Right lung (tissue), 5 donors: Measurements from ENCODE around the gene ZNF628. TPM values are rescaled to one million over a fixed set of nuclear protein-coding genes. Genes with fewer than 3 reads are reported as not detected.
"Not testable (repeated sequence)": the region's sequence is repeated elsewhere in the genome, so short reads cannot be mapped to it uniquely, and the experiment has no call there.

Experiments used
- DNase-seq, 2 donors: peaks; one replicate each; pipeline ENCODE4 v3.0.0-alpha.2; 2013
- polyA plus RNA-seq, 5 donors: library from polyadenylated mRNA; unstranded; fragments of 120-200 nt; gene quantifications; one replicate each; pipeline versions ENCODE4 v1.2.1 to v1.2.3, GENCODE V29; 2013; ENCODE audit warnings: inconsistent platforms in 1 of 5, low replicate concordance in 1 of 5; ENCODE audit not compliant: insufficient read length in 5 of 5, insufficient read depth in 1 of 5

ZNF628 gene
- polyA plus RNA-seq, 5 donors = 2.0 to 7.0 (median 2.2) TPM

- no peak for DNase-seq
Measured at GRCh38 chr19:55493645-55494171, 17.3 kb downstream of the ZNF628 start.

GRCh38 chr19:55494172-55494761, 17.9 kb downstream of the ZNF628 start:
- no peak for DNase-seq

- no peak for DNase-seq
Measured at GRCh38 chr19:55495646-55496349, 19.4 kb downstream of the ZNF628 start.

- DNase-seq = not testable (repeated sequence)
Measured at GRCh38 chr19:55496820-55497219, 20.4 kb downstream of the ZNF628 start.

DNA sequence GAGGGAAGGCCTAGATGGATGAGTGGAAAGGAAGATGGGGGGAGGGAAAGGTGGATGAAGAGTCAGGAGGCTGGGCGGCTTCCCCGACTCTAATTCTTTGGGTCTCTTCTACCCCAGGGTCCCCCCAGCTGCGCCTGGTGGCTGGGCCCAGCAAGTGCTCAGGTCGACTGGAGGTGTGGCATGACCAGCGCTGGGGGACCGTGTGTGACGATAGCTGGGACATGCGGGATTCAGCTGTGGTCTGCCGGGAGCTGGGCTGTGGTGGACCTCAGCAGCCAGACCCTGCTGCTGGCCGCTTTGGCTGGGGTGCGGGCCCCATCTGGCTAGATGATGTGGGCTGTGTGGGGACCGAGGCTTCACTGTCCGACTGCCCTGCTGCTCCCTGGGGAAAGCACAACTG, 21.3 kb downstream of the ZNF628 start:
- no peak for DNase-seq

DNA sequence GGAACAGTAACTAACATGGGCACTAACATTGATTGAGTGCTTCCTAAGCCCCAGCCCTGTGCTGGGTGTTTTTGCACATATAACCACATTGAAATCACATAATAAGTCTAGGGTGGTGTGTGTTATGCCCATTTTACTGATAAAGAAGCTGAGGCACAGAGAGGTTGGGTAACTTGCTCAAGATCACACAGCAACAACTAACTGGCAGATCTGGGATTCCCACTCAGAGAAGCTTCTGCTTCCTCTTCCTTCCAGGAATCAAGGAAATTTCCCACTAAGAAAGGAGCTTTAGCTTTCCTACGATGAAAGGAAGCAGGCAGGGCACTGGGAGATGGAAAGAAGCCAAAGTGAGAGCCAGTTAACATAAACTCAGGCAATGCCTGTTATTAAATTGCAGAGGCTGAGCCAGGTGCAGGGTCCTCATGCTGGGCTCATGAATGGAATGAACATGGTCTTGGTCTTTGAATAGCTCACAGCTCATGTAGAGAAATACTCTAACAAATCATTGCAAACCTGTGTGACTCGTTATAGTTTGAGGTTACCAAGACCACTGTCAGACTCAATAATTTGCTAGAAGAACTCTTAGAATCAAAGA, 21.9 kb downstream of the ZNF628 start:
- no peak for DNase-seq

DNA sequence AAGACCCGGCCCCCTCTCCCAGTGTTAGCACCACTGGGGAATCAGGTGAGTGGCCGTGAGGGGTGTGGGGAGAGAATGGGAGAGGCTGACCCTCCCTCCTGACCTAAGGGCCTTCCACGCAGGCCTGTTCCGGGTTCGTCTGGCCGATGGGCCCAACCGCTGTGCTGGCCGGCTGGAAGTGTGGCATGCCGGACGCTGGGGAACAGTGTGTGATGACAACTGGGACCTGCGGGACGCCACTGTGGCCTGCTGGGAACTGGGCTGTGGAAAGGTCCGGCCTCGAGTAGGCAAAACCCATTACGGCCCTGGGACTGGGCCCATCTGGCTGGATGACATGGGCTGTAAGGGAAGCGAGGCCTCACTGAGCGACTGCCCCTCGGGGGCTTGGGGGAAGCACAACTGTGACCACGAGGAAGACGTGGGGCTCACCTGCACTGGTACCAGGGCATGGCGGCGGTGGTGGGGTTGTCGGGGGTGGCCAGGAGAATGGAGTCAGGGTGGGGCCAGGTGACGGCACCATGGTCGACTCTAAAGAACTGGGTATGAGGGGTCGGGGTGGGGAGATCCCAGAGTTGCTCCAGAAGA, 24.0 kb downstream of the ZNF628 start:
- no peak for DNase-seq

DNA sequence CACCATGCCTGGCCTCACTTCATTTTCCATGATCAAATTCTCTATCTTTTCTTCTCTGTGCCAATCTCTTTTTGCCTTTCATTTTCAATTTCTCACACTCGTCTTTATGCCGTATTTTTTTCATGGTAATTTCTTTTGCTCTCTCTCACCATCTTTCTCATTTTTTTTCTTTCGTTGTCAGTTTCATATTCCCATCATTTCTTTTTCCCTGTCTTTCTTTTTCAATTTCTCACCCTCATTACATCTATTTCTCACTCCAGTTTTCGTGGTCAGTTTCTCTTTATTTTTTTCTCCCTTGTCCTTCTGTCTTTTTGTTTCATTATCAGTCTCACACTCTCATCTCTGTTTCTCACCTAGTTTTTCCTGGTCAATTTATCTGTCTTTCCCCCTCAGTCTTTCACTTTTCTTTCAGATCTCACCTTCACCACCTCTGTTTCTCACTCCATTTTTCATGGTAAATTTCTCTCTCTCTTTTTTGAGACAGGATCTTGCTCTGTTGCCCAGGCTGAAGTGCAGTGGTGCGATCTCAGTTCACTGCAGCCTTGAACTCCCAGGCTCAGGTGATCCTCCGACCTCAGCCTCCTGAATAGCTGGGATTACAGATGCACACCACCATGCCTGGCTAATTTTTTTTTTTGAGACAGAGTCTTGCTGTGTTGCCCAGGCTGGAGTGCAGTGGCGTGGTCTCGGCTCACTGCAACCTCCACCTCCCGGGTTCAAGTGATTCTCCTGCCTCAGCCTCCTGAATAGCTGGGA, 26.0 kb downstream of the ZNF628 start:
- DNase-seq = no peak

DNA sequence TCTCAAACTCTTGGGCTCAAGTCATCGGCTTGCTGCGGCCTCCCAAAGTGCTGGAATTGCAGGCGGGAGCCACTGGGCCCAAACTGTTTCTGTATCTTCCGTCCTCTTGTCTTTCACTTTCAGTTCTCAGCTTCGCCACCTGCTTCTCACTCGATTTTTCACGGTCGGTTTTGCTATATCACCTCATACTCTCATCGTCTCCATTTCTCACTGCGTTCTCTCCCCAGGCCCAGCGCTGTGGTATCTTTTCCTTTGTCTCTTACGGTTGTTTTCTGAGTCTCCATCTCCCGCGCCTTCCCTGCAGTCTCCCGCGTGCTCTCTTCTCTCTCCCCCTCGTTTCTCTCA, 26.7 kb downstream of the ZNF628 start:
- DNase-seq = no peak

DNA sequence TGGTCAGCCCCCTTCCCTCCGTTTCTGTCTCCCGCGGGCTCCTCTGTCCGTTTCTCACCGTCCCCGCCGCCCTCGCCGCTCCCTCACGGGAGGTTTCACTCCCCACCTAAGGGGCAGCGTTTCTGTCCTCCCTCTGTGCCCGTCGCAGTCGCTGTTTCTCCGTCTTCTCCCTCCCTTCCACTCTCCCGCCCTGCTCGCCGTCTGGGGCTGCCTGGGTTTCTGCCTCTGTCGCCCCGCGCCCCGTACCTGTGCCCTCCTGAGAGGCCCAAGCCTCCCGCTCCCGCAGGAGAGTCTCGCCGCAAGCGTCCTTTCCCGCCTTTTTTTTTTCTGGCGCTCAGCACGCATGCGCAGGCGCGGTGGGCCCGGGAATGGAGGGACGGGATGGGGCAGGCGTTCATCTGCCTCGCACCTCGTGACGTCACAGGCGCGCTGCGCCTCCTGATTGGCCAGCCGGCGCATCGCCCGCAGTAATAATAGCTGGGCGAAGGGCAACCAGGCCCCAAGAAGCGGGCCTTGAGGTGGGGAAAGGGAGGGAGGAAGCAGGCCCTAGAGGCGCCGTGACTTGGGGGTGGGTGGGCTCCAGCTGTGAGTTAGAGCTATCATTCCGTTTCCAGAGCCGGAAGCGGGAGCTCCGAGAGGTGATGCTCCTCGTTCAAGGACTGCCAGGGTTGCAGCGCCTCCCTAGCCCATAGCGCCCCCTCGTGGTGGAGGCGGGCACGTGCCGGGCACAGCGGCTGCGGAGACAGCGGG, 27.3 kb downstream of the ZNF628 start:
- peak; percentile 91 to 92 for DNase-seq

DNA sequence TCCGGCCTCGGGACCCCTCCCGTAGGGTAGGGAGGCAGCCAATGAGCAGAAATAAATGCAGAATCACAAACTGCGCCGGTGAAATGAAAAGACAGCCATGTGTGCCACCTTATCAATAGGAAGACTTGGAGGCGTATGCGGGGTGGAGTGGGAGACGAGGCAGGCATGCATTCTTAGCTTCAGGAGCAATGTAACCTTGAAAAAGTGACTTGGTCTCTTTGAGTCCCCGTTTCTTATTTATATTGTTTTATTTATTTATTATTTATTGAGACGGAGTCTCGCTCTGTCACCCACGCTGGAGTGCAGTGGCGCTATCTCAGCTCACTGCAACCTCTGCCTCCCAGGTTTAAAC, 27.8 kb downstream of the ZNF628 start:
- no peak for DNase-seq

DNA sequence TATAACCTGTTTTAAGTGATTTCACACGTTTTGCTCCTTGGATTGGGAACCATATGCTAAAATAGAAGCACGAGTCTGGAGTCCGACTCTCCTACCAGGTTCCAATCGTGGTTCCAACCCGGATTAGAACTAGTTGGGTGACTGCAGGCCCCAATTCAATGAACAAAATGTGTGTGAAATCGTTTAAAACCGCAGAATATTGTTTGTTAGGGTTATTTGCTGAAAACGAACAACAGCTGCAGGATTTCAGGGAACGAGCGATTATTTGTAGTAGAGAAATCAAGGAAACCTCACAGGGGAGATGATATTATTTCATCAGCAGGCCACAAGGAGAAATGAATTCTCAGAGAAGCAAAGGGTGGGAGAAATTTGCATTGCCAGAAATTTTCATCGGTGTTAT, 28.6 kb downstream of the ZNF628 start:
- DNase-seq = no peak

GRCh38 chr19:55508120-55508519, 31.7 kb downstream of the ZNF628 start:
- DNase-seq = no peak

DNA sequence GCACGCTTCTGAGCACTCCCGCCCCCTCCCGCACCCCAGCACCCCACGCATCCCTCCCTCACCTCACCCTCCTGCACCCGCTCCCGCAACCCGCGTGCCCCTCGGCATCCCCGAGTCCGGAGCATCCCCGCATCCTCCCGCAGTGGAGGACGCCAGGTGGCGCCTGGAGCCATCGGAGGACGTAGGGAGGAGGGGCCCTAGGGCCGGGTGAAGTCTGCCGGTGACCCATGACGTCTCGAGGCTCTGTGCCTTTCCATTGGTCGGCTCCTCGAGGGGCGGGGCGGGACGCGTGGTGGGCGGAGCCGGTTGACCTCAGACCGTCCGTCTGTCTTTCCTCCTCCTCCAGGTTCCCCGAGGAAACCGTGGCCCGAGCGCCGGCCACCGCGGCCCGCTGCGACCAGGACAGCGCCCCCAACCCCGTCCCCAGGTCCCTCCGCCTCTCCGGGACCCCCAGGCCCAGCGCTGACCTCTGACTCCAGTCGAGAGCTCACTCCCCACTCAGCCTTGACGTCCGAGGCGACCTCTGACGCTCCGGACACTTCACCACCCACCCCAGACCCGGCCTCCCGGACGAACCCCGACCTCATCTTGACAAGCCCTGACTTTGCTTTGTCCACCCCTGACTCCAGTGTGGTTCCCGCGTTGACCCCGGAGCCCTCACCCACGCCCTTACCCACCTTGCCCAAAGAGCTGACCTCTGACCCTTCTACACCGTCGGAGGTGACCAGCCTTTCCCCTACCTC, 40.6 kb downstream of the ZNF628 start:
- DNase-seq = peak; percentile 85 to 90

GRCh38 chr19:55519451-55520311, 43.3 kb downstream of the ZNF628 start:
- no peak for DNase-seq

DNA sequence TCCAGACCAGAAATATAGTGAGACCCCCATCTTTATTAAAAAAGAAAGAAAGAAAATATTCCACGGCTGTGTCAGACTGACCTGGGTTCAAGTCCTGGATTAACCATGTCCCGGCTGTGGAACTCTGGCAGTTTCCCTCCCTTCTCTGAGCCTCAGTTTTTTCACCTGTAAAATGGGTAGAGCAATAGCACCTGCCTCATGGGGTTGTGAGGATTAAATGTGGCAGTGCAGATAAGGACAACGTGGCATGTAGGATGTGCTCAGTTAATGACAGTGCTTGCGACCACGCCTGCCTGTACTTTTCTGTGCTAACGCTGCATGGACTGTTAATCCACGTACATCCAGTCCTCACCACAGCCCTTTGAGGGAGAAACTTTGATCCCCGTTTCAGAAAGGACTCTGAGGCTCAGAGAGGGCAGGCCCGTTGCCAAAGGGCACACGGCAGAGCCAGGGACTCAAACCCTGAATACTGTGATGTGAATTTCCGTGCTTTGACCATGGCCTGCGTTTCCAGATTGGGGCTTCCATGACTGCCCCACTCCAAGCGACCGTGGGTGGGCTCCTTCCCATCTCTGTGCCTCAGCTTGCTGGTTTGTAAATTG, 44.4 kb downstream of the ZNF628 start:
- no peak for DNase-seq

DNA sequence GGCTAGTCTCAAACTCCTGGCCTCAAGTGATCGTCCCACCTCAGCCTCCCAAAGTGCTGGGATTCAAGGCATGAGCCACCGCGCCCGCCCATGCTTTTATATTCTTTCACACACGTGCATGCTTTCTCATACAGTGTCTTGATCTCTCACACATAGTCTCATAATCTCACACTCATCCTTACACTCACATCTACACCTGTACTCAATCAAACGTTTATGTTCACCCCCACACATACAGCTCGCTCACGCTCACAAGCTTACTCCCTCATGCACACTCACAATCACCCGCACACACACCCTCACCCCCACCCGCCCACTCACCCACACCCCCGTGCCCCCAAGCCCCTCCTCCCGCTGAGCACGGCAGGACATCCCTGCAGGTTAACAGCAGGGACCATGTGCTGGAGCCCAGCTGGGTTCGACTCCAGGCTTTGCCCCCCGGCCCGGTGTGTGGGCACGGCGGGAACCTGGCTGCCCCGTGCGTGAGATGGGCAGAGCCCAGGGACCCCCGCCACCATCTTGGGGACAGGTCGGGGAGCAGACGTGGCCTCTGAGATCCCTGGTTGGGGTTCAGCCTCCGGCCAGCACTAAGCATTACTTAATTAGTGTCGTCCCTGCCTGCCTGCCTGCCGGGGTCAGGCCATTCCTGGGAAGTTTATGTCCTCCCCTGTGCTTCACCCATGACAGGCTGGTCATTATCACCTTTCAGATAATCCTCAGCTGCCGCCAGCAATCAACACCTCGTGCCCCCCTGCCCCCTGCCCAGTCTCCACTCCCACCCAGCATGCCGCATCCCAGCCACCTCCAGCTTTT, 49.1 kb downstream of the ZNF628 start:
- no peak for DNase-seq
